GM13977 (cell line): Measurements from ENCODE around the gene NPC1L1.

Experiments
- DNase-seq: peaks from one replicate; pipeline ENCODE4 v3.0.0; 2012; ENCODE audit warnings: low spot score
- CTCF ChIP-seq: IDR thresholded peaks from 2 replicates; pipeline ENCODE4 v1.5.1; 2012; ENCODE audit warnings: mild to moderate bottlenecking, control low read depth; ENCODE audit not compliant: insufficient read depth; ENCODE audit errors: extremely low read depth, missing control alignments
- in situ Hi-C: fragments of 300-500 bp; cut with MboI; formaldehyde crosslinking; loops from one replicate; pipeline ENCODE4 v1.12.0; 2022; ENCODE audit warnings: low sequenced_read_pairs, low pct_unique_long_range_greater_than_20kb, mixed read lengths, inconsistent platforms; ENCODE audit not compliant: unreplicated experiment

Gene NPC1L1

GRCh38 chr7:44469461-44470134, 71.5 kb downstream of the NPC1L1 start:
- no peak for DNase-seq
- in situ Hi-C loops = loop anchor here (10.0 kb wide), 1 partner anchor 225 kb away; no protein-coding TSS in a partner anchor

GRCh38 chr7:44467217-44467548, 73.9 kb downstream of the NPC1L1 start:
- in situ Hi-C loops = no loop called here

More at GRCh38 chr7:44469461-44470134, 71.5 kb downstream of the NPC1L1 start:
- no peak for TF ChIP-seq CTCF

GRCh38 chr7:44466300-44467216, 74.6 kb downstream of the NPC1L1 start:
- no peak for DNase-seq
- no peak for TF ChIP-seq CTCF
- in situ Hi-C loops = no loop called here

More at GRCh38 chr7:44467217-44467548, 73.9 kb downstream of the NPC1L1 start:
- no peak for DNase-seq
- no peak for TF ChIP-seq CTCF

GRCh38 chr7:44465490-44465889, 75.6 kb downstream of the NPC1L1 start:
- in situ Hi-C loops = no loop called here
- no peak for DNase-seq
- no peak for TF ChIP-seq CTCF

- in situ Hi-C loops = no loop called here
- DNase-seq = no peak
- TF ChIP-seq CTCF = peak; percentile 28
Measured at GRCh38 chr7:44463169-44463808, 77.8 kb downstream of the NPC1L1 start.
